ENCODE results near the gene MDK.
A peak's percentile ranks its signal among the peaks of the same experiment; 100 is the strongest.

MDK gene

GRCh38 chr11:46413760-46414465 lies 32.4 kb downstream of the MDK start:
- H3K27ac ChIP-seq (ENCODE audit: extremely low read depth, low read depth, low read length), result no peak overlapping the region
- ChIA-PET POLR2A (no interaction called here), CTCF (interaction anchor here (0.5 to 0.7 kb wide), 5 partner anchors 22 to 199 kb away, joined by 3 to 5 read pairs (median 3); no protein-coding TSS in a partner anchor)
- H3K4me3 ChIP-seq (ENCODE audit: low read depth, low read length), result no peak overlapping the region
- H3K9me3 ChIP-seq (ENCODE audit: control insufficient read depth, insufficient read depth, low read depth, low read length), result no peaks in the 10 kb centered on the region
- peaks cover 0 to 65% of the 10 kb centered on the region in 2 experiments; a peak in 1 of 3 replicates for H3K36me3 ChIP-seq (ENCODE audit: control insufficient read depth in 2 of 2, insufficient read depth in 1 of 2, low read length in 2 of 2)
- H3K4me1 ChIP-seq (ENCODE audit: control insufficient read depth, insufficient read depth, low read length), result peaks cover 3% of the 10 kb centered on the region; the same call in 1 of the 2 replicates
- TF ChIP-seq ZIC2 (tag by site-specific recombination; IDR thresholded peaks at IDR 0.05) (0 out of 2 replicates have a peak, but pooled peaks have one; percentile 12), GLIS1 (tag by site-specific recombination; IDR thresholded peaks at IDR 0.05) (peak; percentile 53), ZNF629 (tag by site-specific recombination; IDR thresholded peaks at IDR 0.05) (no peak)

GRCh38 chr11:46414466-46414796 lies 33.0 kb downstream of the MDK start:
- CTCF ChIA-PET, result interaction anchor here (0.5 to 0.7 kb wide), 4 partner anchors 23 to 198 kb away, joined by 3 to 4 read pairs (median 3); no protein-coding TSS in a partner anchor
- H3K4me1 ChIP-seq (ENCODE audit: control insufficient read depth, insufficient read depth, low read length), result peaks cover 3% of the 10 kb centered on the region; the same call in 1 of the 2 replicates
- no peak overlapping the region for H3K4me3 ChIP-seq (ENCODE audit: low read depth, low read length)
- peaks cover 0 to 60% of the 10 kb centered on the region in 2 experiments; a peak in 1 of 3 replicates for H3K36me3 ChIP-seq (ENCODE audit: control insufficient read depth in 2 of 2, insufficient read depth in 1 of 2, low read length in 2 of 2)
- H3K9me3 ChIP-seq (ENCODE audit: control insufficient read depth, insufficient read depth, low read depth, low read length), result no peaks in the 10 kb centered on the region
- TF ChIP-seq ZIC2 (tag by site-specific recombination; IDR thresholded peaks at IDR 0.05), result peak; percentile 93
- no peak for TF ChIP-seq ZNF585B (tag by site-specific recombination; IDR thresholded peaks at IDR 0.05)
- no peak for TF ChIP-seq ZNF426 (tag by site-specific recombination; IDR thresholded peaks at IDR 0.05)
- TF ChIP-seq ZFHX2 (tag by site-specific recombination; conservative IDR thresholded peaks at IDR 0.05), result peak; percentile 40
- peak; percentile 77 for TF ChIP-seq GLIS1 (tag by site-specific recombination; IDR thresholded peaks at IDR 0.05)
- TF ChIP-seq ZNF777 (tag by site-specific recombination; IDR thresholded peaks at IDR 0.05; ENCODE audit: borderline replicate concordance), result no peak
- TF ChIP-seq ZBTB8A (tag by site-specific recombination; IDR thresholded peaks at IDR 0.05), result peak; percentile 59
- 0 out of 2 replicates have a peak, but pooled peaks have one; percentile 47 for TF ChIP-seq ZNF423 (tag by site-specific recombination; IDR thresholded peaks at IDR 0.05)
- TF ChIP-seq SP7 (tag by site-specific recombination; IDR thresholded peaks at IDR 0.05), result 0 out of 2 replicates have a peak, but pooled peaks have one; percentile 11
- TF ChIP-seq ZNF169 (tag by site-specific recombination; IDR thresholded peaks at IDR 0.05), result no peak
- no peak for TF ChIP-seq ZNF138 (tag by site-specific recombination; IDR thresholded peaks at IDR 0.05; ENCODE audit: borderline replicate concordance)
- TF ChIP-seq ZFP69B (tag by site-specific recombination; IDR thresholded peaks at IDR 0.05), result no peak
- no peak for TF ChIP-seq IKZF3 (tag by site-specific recombination; IDR thresholded peaks at IDR 0.05)
- TF ChIP-seq ZNF48 (tag by site-specific recombination; IDR thresholded peaks at IDR 0.05), result no peak
- no peak for TF ChIP-seq KLF8 (tag by site-specific recombination; IDR thresholded peaks at IDR 0.05)
- no peak for TF ChIP-seq ZNF571 (tag by site-specific recombination; IDR thresholded peaks at IDR 0.05)
- no peak for TF ChIP-seq ZNF155 (tag by site-specific recombination; IDR thresholded peaks at IDR 0.05)
- TF ChIP-seq ZNF544 (tag by site-specific recombination; IDR thresholded peaks at IDR 0.05), result no peak
- TF ChIP-seq ZNF391 (tag by site-specific recombination; IDR thresholded peaks at IDR 0.05; ENCODE audit: borderline replicate concordance, low read depth), result no peak
- peak; percentile 84 for TF ChIP-seq ZNF398 (tag by site-specific recombination; IDR thresholded peaks at IDR 0.05)
- no peak for TF ChIP-seq HOXD13 (CRISPR knock-in tag; IDR thresholded peaks at IDR 0.05; ENCODE audit: borderline replicate concordance)
- TF ChIP-seq ZNF341 (tag by site-specific recombination; IDR thresholded peaks at IDR 0.05; ENCODE audit: low read depth), result peak; percentile 38; the same call in 1 of the 2 replicates
- no peak overlapping the region for H3K27ac ChIP-seq (ENCODE audit: extremely low read depth, low read depth, low read length)
- POLR2A ChIA-PET, result no interaction called here
